ENCODE measurements around the gene AGAP2. TPM values are rescaled to one million over a fixed set of nuclear protein-coding genes. Genes with fewer than 3 reads are reported as not detected.

The AGAP2 gene
- total and polyA plus RNA-seq, 2 of the 8 experiments (the other 6 are each of a cell fraction or from before 2014, with no cell fraction given): 1.5 TPM

DNA sequence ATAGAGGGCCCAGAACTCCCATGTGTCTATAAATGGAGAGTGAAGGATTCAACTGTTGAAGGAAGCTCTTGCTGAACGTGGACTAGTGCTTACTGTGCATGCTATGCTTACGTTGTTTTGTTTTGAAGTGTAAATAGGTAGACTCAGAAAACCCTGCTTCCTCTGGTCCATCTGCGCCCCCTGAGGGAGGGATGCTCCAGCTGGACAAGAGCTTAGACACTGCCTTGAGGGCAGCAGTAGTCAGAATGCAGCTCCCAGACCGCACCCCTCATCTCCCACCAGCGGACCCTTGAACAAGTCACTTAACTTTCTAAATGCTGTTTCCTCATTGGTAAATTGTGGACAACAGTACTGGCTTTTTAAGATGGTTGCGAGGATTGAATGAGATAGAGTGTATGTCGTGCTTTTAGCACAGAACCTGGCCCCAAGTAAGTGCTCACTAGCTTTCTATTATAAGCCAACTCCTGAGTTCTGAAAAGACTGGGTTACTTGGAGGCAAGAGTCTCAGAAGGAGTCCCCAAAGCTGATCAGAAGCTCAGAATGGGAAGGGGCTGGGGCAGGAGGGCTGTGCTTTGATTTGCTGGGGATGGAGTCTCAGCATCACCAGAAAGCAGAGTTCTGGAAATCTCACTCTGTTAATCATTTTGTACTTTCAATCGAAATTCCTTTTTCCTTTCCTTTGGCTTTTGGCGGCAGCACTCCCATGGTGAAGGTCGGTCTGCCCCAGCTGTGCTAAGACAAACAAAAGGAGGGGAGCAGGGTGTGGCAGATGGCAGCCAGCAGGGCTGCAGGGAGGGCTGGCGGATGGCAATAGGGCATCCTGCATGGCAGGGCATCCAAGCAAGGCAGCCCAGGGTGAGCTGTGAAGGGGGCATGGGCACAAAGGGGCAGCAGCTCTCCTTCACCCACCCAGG, 15.6 kb downstream of the AGAP2 start:
- Histone ChIP-seq H2BK5ac (ENCODE audit: low read depth, low read length) (no peak overlapping the region), H4K5ac (ENCODE audit: insufficient read length, low read depth, low read length) (no peak overlapping the region), H3K18ac (ENCODE audit: extremely low read depth, low read length) (no peak overlapping the region), H3K4me2 (ENCODE audit: insufficient read depth in 1 of 2, low read depth in 2 of 2, low read length in 2 of 2) (no peak overlapping the region), H3K14ac (ENCODE audit: insufficient read length) (no peak overlapping the region), H2BK20ac (ENCODE audit: low read length) (no peak overlapping the region), H4K91ac (replicated peaks; ENCODE audit: insufficient read length, low read length) (no peak overlapping the region), H3K56ac (replicated peaks; ENCODE audit: insufficient read length, low read depth, low read length) (no peak overlapping the region), H4K8ac (ENCODE audit: extremely low read depth, insufficient read depth, low read length) (no peak overlapping the region), H2BK120ac (replicated peaks; ENCODE audit: low read depth, low read length) (no peak overlapping the region), H3K27ac (ENCODE audit: low read depth, low read length) (no peak overlapping the region), H3K4me3 (ENCODE audit: extremely low read depth in 1 of 4, insufficient read depth in 2 of 4, low read depth in 3 of 4, low read length in 4 of 4) (no peak overlapping the region), H3K9me3 (ENCODE audit: insufficient read depth in 2 of 2, low read depth in 1 of 2, low read length in 1 of 2) (no peaks in the 10 kb centered on the region), H3K23ac (ENCODE audit: insufficient read length) (no peak overlapping the region), H3K79me1 (ENCODE audit: low read depth, low read length) (no peaks in the 10 kb centered on the region), H3K27me3 (replicated peaks in 1 of 4; ENCODE audit: control insufficient read depth in 3 of 4, extremely low read depth in 1 of 4, insufficient read depth in 3 of 4, low read length in 3 of 4) (peaks cover 17 to 40% (median 31%) of the 10 kb centered on the region in 4 experiments), H3K9ac (replicated peaks in 1 of 4; ENCODE audit: extremely low read depth in 1 of 4, low read depth in 3 of 4, low read length in 3 of 4) (no peak overlapping the region), H2AFZ (ENCODE audit: low read length) (no peak overlapping the region), H3K79me2 (ENCODE audit: control insufficient read depth in 1 of 2, insufficient read depth in 2 of 2, low read length in 2 of 2) (no peaks in the 10 kb centered on the region), H2BK15ac (ENCODE audit: low read length) (no peak overlapping the region), H4K20me1 (replicated peaks in 1 of 2; ENCODE audit: control insufficient read depth in 1 of 2, insufficient read depth in 2 of 2, low read length in 2 of 2) (peaks cover 2 to 9% of the 10 kb centered on the region in 2 experiments), H3K4ac (replicated peaks; ENCODE audit: insufficient read length, low read depth, low read length) (no peak overlapping the region), H3K23me2 (ENCODE audit: low read depth, low read length) (peaks cover 12% of the 10 kb centered on the region; the same call in 1 of the 2 replicates), H3K36me3 (ENCODE audit: control insufficient read depth in 2 of 4, insufficient read depth in 4 of 4, low read length in 3 of 4) (peaks cover 0 to 12% (median 3%) of the 10 kb centered on the region in 4 experiments; a peak in 3 of 8 replicates), H2AK5ac (ENCODE audit: low read depth, low read length) (no peak overlapping the region), H2BK12ac (ENCODE audit: low read depth, low read length) (no peak overlapping the region), H3K4me1 (replicated peaks in 1 of 4; ENCODE audit: control insufficient read depth in 3 of 4, insufficient read depth in 4 of 4, low read length in 3 of 4) (peaks cover 0 to 20% (median 13%) of the 10 kb centered on the region in 4 experiments; a peak in 5 of 7 replicates)
- POLR2A ChIA-PET (ENCODE audit: partially characterized antibody): interaction anchor here (0.6 to 7.4 kb wide), 9 partner anchors 10 to 132 kb away, joined by 3 to 59 read pairs (median 4); partner anchors contain the start of genes AGAP2, CYP27B1, PIP4K2C and TSPAN31
- FAIRE-seq (no peak), DNase-seq (ENCODE audit: low read depth in 1 of 2, low spot score in 2 of 2) (peak in 1 of 2 experiments; percentile 41)
- WGBS, 2 experiments (ENCODE audit: extremely low coverage in 1 of 2, insufficient coverage in 1 of 2, insufficient read length in 1 of 2, insufficient replicate concordance in 2 of 2, low coverage in 1 of 2, low lambda C conversion rate in 2 of 2, missing lambda C conversion rate in 1 of 2): 68% methylated on average over 11 of the region's 11 CpGs; no CpG with 5 or more reads in 1 of the 2 experiments
- CTCF ChIA-PET (ENCODE audit: partially characterized antibody): interaction anchor here (0.6 to 11.7 kb wide), 10 partner anchors 15 to 694 kb away, joined by 3 to 149 read pairs (median 4); partner anchors contain the start of genes AGAP2 and OS9
- no peak for TF ChIP-seq SRF (IDR thresholded peaks at IDR 0.05; ENCODE audit: low read depth, low read length)
- no peak for TF ChIP-seq POU5F1 (IDR thresholded peaks at IDR 0.05; ENCODE audit: low read depth, low read length)
- no peak for TF ChIP-seq RXRA (IDR thresholded peaks at IDR 0.05; ENCODE audit: insufficient read depth, low read depth, low read length)
- TF ChIP-seq SIN3A (conservative IDR thresholded peaks at IDR 0.05 in 1 of 2, IDR thresholded peaks at IDR 0.05 in 1 of 2; ENCODE audit: low read depth in 1 of 2, low read length in 2 of 2): 0 out of 4 replicates have a peak, but pooled peaks of 1 of the 2 experiments have one; percentile 26
- no peak for TF ChIP-seq CREB1 (IDR thresholded peaks at IDR 0.05)
- TF ChIP-seq JUN (IDR thresholded peaks at IDR 0.05; ENCODE audit: low read depth, low read length): no peak
